Upper lobe of left lung (tissue), 4 donors: ENCODE results near the gene MGST1.

Experiments used
- CTCF ChIP-seq, 6 experiments: fragments of 450-650 bp in 4 of 6; fragments of 200-600 bp in 2 of 6; sonication (generic) in 2 of 6; IDR thresholded peaks; one replicate each; pipeline ENCODE4 v1.5.1; 2016 to 2019; ENCODE audit warnings: antibody characterized with exemption in 6 of 6
- EP300 ChIP-seq, 4 donors: sonication (generic); formaldehyde crosslinking; IDR thresholded peaks; one replicate each; pipeline ENCODE4 v1.5.1; 2017; ENCODE audit warnings: antibody characterized with exemption in 4 of 4, control low read depth in 2 of 4

- TF ChIP-seq EP300 (IDR thresholded peaks at IDR 0.05): no peak
- no peak for TF ChIP-seq CTCF (IDR thresholded peaks at IDR 0.05)
Measured at GRCh38 chr12:16387919-16388318, 40.5 kb downstream of the MGST1 start.
